NB4 (cell line): ENCODE measurements around the gene MET.

Source experiments
- CTCF ChIP-seq: IDR thresholded peaks from one replicate; pipeline ENCODE4 v1.5.1; 2012; ENCODE audit warnings: low read depth, low read length
- MAX ChIP-seq: IDR thresholded peaks from 2 replicates; pipeline ENCODE4 v1.6.1; 2011; ENCODE audit warnings: low read depth, low read length
- POLR2A ChIP-seq: IDR thresholded peaks from 2 replicates; pipeline ENCODE4 v1.6.1; 2011; ENCODE audit warnings: mild to moderate bottlenecking; ENCODE audit not compliant: insufficient read length; ENCODE audit errors: extremely low read depth

GRCh38 chr7:116717137-116717536, 45.1 kb downstream of the MET start:
- TF ChIP-seq CTCF (no peak), POLR2A (no peak), MAX (no peak)
